Measurements from ENCODE around the gene ABCB9.
"Not testable (repeated sequence)": the region's sequence is repeated elsewhere in the genome, so short reads cannot be mapped to it uniquely, and the experiment has no call there.

- not testable (repeated sequence) for TF ChIP-seq CTCF, POLR2A (IDR thresholded peaks at IDR 0.05)
These were observed 48.2 kb upstream of the ABCB9 start for GRCh38 chr12:123014473-123014872.

Data from uterus (tissue), 2 donors.